Measurements from ENCODE around the gene ZMYND8. TPM values are rescaled to one million over a fixed set of nuclear protein-coding genes. Genes with fewer than 3 reads are reported as not detected.

ZMYND8 gene
- total and polyA plus RNA-seq, 2 of the 8 experiments (the other 6 are each of a cell fraction or from before 2014, with no cell fraction given), result 50.5 to 163 TPM

DNA sequence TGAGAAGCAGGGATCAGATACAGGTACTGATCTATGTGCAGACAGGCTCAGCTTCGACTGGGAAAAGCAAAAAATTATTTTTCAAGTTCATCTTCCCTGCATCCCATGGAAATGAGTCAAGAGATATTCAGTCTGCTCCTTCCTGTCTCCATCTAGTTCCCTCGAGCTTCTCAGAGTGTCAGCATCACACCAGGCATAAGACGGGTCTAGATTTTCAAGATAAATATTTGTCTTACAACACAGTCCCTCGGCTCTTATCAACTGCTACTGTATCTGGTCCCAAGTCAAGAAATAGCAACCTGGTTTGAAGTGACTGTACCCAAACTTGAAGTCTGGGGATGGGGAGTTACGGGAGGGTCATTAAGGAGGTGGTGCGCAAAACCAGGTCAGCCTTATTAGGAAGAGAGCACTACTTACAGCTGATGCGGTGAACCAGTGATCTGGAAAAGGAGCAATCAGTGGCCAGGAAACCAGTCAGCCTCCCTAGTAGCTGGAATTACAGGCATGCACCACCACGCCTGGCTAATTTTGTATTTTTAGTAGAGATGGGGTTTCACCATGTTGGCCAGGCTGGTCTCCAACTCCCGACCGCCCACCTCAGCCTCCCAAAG lies 29.7 kb downstream of the ZMYND8 start:
- Histone ChIP-seq H2AFZ (ENCODE audit: low read length) (no peak overlapping the region), H2BK20ac (ENCODE audit: low read length) (no peak overlapping the region), H3K23me2 (ENCODE audit: low read depth, low read length) (no peaks in the 10 kb centered on the region), H3K9me3 (ENCODE audit: insufficient read depth in 2 of 2, low read depth in 1 of 2, low read length in 1 of 2) (no peaks in the 10 kb centered on the region), H3K4me1 (replicated peaks in 1 of 4; ENCODE audit: control insufficient read depth in 3 of 4, insufficient read depth in 4 of 4, low read length in 3 of 4) (peaks cover 9 to 33% (median 25%) of the 10 kb centered on the region in 4 experiments), H3K27me3 (replicated peaks in 1 of 4; ENCODE audit: control insufficient read depth in 3 of 4, extremely low read depth in 1 of 4, insufficient read depth in 3 of 4, low read length in 3 of 4) (no peaks in the 10 kb centered on the region), H3K56ac (replicated peaks; ENCODE audit: insufficient read length, low read depth, low read length) (no peak overlapping the region), H2BK120ac (replicated peaks; ENCODE audit: low read depth, low read length) (no peak overlapping the region), H4K20me1 (replicated peaks in 1 of 2; ENCODE audit: control insufficient read depth in 1 of 2, insufficient read depth in 2 of 2, low read length in 2 of 2) (peaks cover 4 to 5% of the 10 kb centered on the region in 2 experiments), H3K36me3 (ENCODE audit: control insufficient read depth in 2 of 4, insufficient read depth in 4 of 4, low read length in 3 of 4) (peaks cover 0 to 6% (median 0%) of the 10 kb centered on the region in 4 experiments; a peak in 2 of 8 replicates), H3K79me1 (ENCODE audit: low read depth, low read length) (peaks cover 33% of the 10 kb centered on the region), H3K18ac (ENCODE audit: extremely low read depth, low read length) (peak overlapping the region; percentile 72; the same call in 1 of the 2 replicates), H4K8ac (ENCODE audit: extremely low read depth, insufficient read depth, low read length) (no peak overlapping the region), H3K4ac (replicated peaks; ENCODE audit: insufficient read length, low read depth, low read length) (no peak overlapping the region), H3K23ac (ENCODE audit: insufficient read length) (no peak overlapping the region), H3K27ac (ENCODE audit: low read depth, low read length) (no peak overlapping the region), H2AK5ac (ENCODE audit: low read depth, low read length) (no peak overlapping the region), H3K4me3 (ENCODE audit: extremely low read depth in 1 of 4, insufficient read depth in 2 of 4, low read depth in 3 of 4, low read length in 4 of 4) (no peak overlapping the region), H3K4me2 (ENCODE audit: insufficient read depth in 1 of 2, low read depth in 2 of 2, low read length in 2 of 2) (no peak overlapping the region), H2BK5ac (ENCODE audit: low read depth, low read length) (peak overlapping the region; percentile 9; the same call in 1 of the 2 replicates), H2BK15ac (ENCODE audit: low read length) (peak overlapping the region; percentile 82; the same call in 1 of the 2 replicates), H3K79me2 (ENCODE audit: control insufficient read depth in 1 of 2, insufficient read depth in 2 of 2, low read length in 2 of 2) (peaks cover 38 to 100% of the 10 kb centered on the region in 2 experiments), H4K5ac (ENCODE audit: insufficient read length, low read depth, low read length) (no peak overlapping the region), H3K9ac (replicated peaks in 1 of 4; ENCODE audit: extremely low read depth in 1 of 4, low read depth in 3 of 4, low read length in 3 of 4) (no peak overlapping the region), H4K91ac (replicated peaks; ENCODE audit: insufficient read length, low read length) (no peak overlapping the region), H2BK12ac (ENCODE audit: low read depth, low read length) (peak overlapping the region; percentile 29; the same call in 1 of the 2 replicates), H3K14ac (ENCODE audit: insufficient read length) (no peak overlapping the region)
- no peak for TF ChIP-seq CHD1 (IDR thresholded peaks at IDR 0.05; ENCODE audit: low read depth, low read length)
- TF ChIP-seq EZH2 (IDR thresholded peaks at IDR 0.05; ENCODE audit: low read depth, low read length, severe bottlenecking), result no peak
- CTCF ChIA-PET (ENCODE audit: partially characterized antibody), result interaction anchor here (0.7 to 5.3 kb wide), 6 partner anchors 10 to 57 kb away, joined by 3 to 33 read pairs (median 3); no protein-coding TSS in a partner anchor
- DNase-seq (ENCODE audit: low read depth in 1 of 2, low spot score in 2 of 2) (no peak), FAIRE-seq (no peak)
- POLR2A ChIA-PET (ENCODE audit: partially characterized antibody), result interaction anchor here (1.5 to 31.3 kb wide), 3 partner anchors 8 to 27 kb away, joined by 3 to 1191 read pairs (median 106); partner anchors contain the start of gene ZMYND8
- WGBS, 2 experiments (ENCODE audit: extremely low coverage in 1 of 2, insufficient coverage in 1 of 2, insufficient read length in 1 of 2, insufficient replicate concordance in 2 of 2, low coverage in 1 of 2, low lambda C conversion rate in 2 of 2, missing lambda C conversion rate in 1 of 2), result 92% methylated on average over 10 of the region's 10 CpGs; no CpG with 5 or more reads in 1 of the 2 experiments

Data from H1 (cell line).